Measurements from ENCODE around the gene SEC16A.

DNA sequence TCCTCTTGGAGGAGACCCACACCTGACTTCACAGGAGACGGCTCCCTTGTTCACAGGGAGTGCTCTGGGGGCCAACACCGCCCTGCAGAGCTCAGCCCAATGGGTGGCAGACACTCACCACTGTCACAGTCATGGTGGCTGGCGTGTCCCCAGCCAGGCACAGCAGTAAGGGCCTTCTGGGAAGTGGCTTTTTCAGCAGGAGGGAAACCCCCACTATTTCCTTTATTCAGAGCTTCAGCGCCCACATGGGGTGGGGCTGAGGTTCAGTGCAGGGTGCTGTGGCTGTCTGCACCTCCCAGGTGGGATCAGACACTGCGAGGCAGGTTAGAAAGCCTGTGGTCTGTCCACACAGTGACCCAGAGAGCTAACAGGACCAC is 79.3 kb downstream of the SEC16A start:
- TF ChIP-seq, protein P1, sequence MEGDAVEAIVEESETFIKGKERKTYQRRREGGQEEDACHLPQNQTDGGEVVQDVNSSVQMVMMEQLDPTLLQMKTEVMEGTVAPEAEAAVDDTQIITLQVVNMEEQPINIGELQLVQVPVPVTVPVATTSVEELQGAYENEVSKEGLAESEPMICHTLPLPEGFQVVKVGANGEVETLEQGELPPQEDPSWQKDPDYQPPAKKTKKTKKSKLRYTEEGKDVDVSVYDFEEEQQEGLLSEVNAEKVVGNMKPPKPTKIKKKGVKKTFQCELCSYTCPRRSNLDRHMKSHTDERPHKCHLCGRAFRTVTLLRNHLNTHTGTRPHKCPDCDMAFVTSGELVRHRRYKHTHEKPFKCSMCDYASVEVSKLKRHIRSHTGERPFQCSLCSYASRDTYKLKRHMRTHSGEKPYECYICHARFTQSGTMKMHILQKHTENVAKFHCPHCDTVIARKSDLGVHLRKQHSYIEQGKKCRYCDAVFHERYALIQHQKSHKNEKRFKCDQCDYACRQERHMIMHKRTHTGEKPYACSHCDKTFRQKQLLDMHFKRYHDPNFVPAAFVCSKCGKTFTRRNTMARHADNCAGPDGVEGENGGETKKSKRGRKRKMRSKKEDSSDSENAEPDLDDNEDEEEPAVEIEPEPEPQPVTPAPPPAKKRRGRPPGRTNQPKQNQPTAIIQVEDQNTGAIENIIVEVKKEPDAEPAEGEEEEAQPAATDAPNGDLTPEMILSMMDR (IDR thresholded peaks at IDR 0.05) = no peak
- TF ChIP-seq EP300 (IDR thresholded peaks at IDR 0.05) = no peak
- no peak for TF ChIP-seq POLR2AphosphoS5 (IDR thresholded peaks at IDR 0.05)
